ENCODE data around the gene AATK.

The AATK gene

DNA sequence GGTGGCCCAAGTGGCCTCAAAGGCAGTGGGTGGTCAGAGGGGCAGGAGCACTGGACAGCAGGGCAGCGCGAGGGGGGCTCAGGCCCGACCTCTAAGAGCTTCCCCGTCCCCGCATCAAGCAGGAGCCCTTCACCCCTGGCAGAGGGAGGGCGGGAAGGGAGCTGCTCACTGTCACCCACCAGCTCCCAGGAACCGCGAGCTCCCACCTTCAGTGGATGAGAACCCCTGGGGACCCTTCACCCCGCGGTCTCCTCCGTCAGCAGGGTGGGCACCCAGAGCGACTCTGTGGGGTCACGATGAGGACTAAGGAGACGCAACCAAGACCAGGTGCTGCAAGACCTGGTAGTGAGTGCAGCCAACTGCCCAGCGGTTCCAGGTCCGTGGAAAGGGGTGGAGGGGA is 43.1 kb upstream of the AATK start:
- H3K36me3 ChIP-seq, result peaks cover 0 to 21% (median 0%) of the 10 kb centered on the region in 3 donors
- peaks cover 0 to 45% (median 20%) of the 10 kb centered on the region in 4 donors for H3K4me1 ChIP-seq
- H3K9me3 ChIP-seq, result no peaks in the 10 kb centered on the region
- no peak for DNase-seq
- TF ChIP-seq, protein P1, sequence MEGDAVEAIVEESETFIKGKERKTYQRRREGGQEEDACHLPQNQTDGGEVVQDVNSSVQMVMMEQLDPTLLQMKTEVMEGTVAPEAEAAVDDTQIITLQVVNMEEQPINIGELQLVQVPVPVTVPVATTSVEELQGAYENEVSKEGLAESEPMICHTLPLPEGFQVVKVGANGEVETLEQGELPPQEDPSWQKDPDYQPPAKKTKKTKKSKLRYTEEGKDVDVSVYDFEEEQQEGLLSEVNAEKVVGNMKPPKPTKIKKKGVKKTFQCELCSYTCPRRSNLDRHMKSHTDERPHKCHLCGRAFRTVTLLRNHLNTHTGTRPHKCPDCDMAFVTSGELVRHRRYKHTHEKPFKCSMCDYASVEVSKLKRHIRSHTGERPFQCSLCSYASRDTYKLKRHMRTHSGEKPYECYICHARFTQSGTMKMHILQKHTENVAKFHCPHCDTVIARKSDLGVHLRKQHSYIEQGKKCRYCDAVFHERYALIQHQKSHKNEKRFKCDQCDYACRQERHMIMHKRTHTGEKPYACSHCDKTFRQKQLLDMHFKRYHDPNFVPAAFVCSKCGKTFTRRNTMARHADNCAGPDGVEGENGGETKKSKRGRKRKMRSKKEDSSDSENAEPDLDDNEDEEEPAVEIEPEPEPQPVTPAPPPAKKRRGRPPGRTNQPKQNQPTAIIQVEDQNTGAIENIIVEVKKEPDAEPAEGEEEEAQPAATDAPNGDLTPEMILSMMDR (IDR thresholded peaks at IDR 0.05), result no peak
- no peak overlapping the region for H3K27ac ChIP-seq
- no peaks in the 10 kb centered on the region for H3K27me3 ChIP-seq
- intact Hi-C loops (cut with DNase I; ENCODE audit: low total_unique reads), result no loop called here
- no peak overlapping the region for H3K4me3 ChIP-seq

DNA sequence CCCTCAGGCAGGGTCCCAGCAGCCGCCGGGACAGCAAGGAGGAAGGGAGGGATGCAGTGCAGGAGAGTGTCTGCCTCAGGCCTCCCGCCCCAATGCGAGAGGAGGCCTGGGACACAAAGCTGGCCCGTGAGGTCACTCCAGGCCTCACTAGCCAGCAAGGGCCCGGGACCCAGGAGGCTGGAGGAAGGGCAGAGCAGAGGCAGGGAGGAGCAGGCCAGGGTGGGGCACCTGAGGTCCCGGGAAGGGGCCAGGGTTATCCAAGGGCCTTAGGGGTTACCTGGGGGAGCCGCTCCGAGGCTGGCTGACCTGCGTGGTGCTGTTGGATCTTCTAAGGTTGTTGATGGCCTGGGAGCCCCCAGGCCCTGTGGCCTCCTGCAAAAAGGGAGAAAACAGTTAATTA is 42.6 kb upstream of the AATK start:
- Histone ChIP-seq H3K4me3 (no peak overlapping the region), H3K27ac (no peak overlapping the region), H3K27me3 (no peaks in the 10 kb centered on the region), H3K4me1 (peaks cover 0 to 45% (median 20%) of the 10 kb centered on the region in 4 donors), H3K36me3 (peaks cover 0 to 26% (median 0%) of the 10 kb centered on the region in 3 donors), H3K9me3 (no peaks in the 10 kb centered on the region)
- TF ChIP-seq, protein P1 (IDR thresholded peaks at IDR 0.05), result no peak
- intact Hi-C loops (cut with DNase I; ENCODE audit: low total_unique reads), result no loop called here
- DNase-seq, result no peak

DNA sequence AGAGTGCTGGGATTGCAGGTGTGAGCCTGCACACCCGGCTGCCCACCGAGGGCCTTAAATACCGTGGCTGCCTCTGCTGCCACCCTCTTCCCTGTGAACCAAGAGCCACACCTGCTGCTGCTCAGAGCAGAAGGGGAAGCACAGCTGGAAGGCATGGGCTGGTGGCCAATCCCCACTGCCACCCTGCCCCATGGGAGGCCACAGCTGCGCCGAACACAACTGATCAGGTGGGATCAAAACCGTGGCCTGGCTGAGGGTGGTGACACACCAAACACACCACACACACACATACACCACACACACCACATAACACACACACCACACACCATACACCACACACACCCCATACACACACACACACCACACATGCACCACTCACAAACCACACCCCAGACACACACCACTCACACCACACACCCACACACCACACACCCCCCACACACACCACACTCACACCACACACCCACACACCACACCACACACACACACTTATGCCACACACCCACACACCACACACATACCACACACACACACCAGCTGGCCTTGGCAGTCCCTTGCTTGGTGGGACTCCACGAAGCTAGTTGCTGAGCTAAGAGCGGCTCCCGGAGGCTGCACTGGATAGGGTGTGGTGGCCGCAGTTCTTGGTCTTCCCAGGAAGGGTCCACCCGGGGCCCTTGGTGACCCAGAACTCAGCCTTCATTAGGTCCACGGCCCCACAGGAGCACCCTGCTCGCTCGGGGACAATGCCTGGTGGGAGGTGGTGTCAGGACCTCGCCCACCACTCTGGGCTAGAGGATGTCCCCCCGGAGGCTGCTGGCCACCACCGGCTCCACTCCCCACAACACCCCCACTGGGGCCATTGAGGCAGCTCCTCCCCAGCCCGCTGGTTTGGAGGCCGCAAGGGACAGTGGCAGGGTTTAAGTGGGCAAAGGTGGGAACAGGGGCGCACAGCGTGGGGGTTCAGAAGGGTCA is 41.9 kb upstream of the AATK start:
- H3K27ac ChIP-seq, result peak overlapping the region in 1 of 2 donors; percentile 52
- TF ChIP-seq, protein P1 (IDR thresholded peaks at IDR 0.05), result no peak
- H3K27me3 ChIP-seq, result no peaks in the 10 kb centered on the region
- no peak overlapping the region for H3K4me3 ChIP-seq
- peaks cover 0 to 33% (median 0%) of the 10 kb centered on the region in 3 donors for H3K36me3 ChIP-seq
- peaks cover 0 to 45% (median 20%) of the 10 kb centered on the region in 4 donors for H3K4me1 ChIP-seq
- intact Hi-C loops (cut with DNase I; ENCODE audit: low total_unique reads), result no loop called here
- no peak for DNase-seq
- H3K9me3 ChIP-seq, result no peaks in the 10 kb centered on the region

DNA sequence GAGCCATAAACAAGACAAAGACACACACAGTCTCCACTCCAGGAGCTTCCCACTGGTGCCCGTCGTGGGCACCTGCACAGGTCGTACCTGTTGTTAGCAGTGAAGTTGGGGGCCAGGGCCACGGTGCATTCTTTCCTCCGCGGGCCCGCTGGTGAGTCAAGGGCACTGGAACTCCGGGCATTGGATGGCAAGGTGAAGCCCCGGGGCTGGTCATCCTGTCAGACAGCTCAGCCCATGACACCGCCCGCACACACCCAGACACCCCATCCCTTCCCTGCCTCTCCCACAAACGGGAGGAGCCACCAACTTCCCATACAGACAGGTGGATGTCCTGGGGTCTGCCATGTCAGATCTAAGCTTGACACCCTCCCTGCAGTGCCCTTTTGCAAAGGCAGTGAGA is 40.6 kb upstream of the AATK start:
- intact Hi-C loops (cut with DNase I; ENCODE audit: low total_unique reads), result no loop called here
- TF ChIP-seq, protein P1 (IDR thresholded peaks at IDR 0.05), result no peak
- Histone ChIP-seq H3K27me3 (no peaks in the 10 kb centered on the region), H3K36me3 (peaks cover 0 to 36% (median 0%) of the 10 kb centered on the region in 3 donors), H3K27ac (peak overlapping the region; percentile 6 to 52), H3K4me3 (no peak overlapping the region), H3K4me1 (peaks cover 0 to 45% (median 20%) of the 10 kb centered on the region in 4 donors), H3K9me3 (no peaks in the 10 kb centered on the region)
- no peak for DNase-seq

DNA sequence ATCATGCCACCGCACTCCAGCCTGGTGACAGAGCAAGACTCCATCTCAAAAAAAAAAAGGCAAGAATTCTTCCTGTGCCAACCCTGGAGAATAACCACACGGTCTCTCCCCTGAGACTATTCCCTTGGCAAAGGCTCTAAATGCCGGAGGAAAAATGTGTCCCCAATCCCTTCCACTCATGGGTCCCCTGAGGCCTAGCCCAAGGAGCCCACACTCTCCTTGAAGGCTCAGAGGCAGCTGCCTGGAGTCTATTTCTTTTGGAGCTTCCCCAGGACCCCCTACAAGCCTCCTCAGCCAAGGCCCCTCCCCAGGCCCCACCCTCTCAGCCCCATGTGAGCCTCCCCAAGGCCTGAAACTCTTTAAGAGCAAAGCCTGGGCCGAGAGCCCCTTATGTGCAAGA is 40.1 kb upstream of the AATK start:
- Histone ChIP-seq H3K27ac (peak overlapping the region; percentile 6 to 52), H3K27me3 (no peaks in the 10 kb centered on the region), H3K36me3 (peaks cover 0 to 36% (median 0%) of the 10 kb centered on the region in 3 donors), H3K4me3 (no peak overlapping the region), H3K4me1 (peaks cover 0 to 40% (median 19%) of the 10 kb centered on the region in 4 donors), H3K9me3 (no peaks in the 10 kb centered on the region)
- intact Hi-C loops (cut with DNase I; ENCODE audit: low total_unique reads), result no loop called here
- DNase-seq, result peak in 1 of 2 donors; percentile 80
- TF ChIP-seq, protein P1 (IDR thresholded peaks at IDR 0.05), result no peak
